ENCODE results near the gene TBC1D12. TPM values are rescaled to one million over a fixed set of nuclear protein-coding genes. Genes with fewer than 3 reads are reported as not detected.

TBC1D12 gene
- total and polyA plus RNA-seq, 2 donors (not counting 3 experiments of a cell fraction or from before 2014, with no cell fraction given): 2.9 to 7.3 TPM

DNA sequence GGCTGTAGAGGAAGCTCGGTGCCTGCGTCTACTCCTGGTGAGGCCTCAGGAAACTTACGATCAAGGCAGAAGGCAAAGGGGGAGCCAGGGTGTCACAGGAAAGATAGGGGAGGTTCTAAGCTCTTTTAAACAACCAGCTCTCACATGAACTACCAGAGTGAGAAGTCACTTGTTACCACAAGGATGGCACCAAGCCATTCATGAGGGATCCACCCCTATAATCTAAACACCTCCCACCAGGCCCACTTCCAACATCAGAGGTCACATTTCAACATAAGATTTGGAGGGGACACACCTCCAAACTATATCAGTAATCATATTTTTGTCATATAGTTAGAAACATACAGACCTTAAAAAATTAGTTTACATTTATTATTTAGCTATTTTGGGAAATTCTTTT, 49.0 kb upstream of the TBC1D12 start:
- ChIA-PET CTCF (interaction anchor here (0.7 to 3.0 kb wide), 6 partner anchors 9 to 91 kb away, joined by 3 to 27 read pairs (median 4); partner anchors contain the start of gene NOC3L), POLR2A (no interaction called here)
- Histone ChIP-seq H3K4me2 (ENCODE audit: insufficient read depth, low read length) (no peak overlapping the region), H3K36me3 (ENCODE audit: control insufficient read depth in 2 of 2, extremely low read depth in 1 of 2, insufficient read depth in 2 of 2, low read length in 2 of 2) (peaks cover 0 to 20% of the 10 kb centered on the region in 2 experiments), H3K27ac (ENCODE audit: insufficient read depth, low read depth, low read length) (no peak overlapping the region), H3K4me1 (ENCODE audit: control insufficient read depth, extremely low read depth, insufficient read depth, low read length) (no peaks in the 10 kb centered on the region), H3K9me1 (replicated peaks; ENCODE audit: control insufficient read depth, extremely low read depth, insufficient read depth, low read length) (no peaks in the 10 kb centered on the region), H3K27me3 (ENCODE audit: control insufficient read depth in 2 of 2, insufficient read depth in 2 of 2, low read length in 2 of 2) (no peaks in the 10 kb centered on the region), H3K9ac (replicated peaks; ENCODE audit: extremely low read depth, insufficient read depth, low read length) (no peak overlapping the region), H2AFZ (ENCODE audit: low read depth, low read length) (no peak overlapping the region), H4K20me1 (replicated peaks; ENCODE audit: control insufficient read depth, extremely low read depth, insufficient read depth, low read length) (no peaks in the 10 kb centered on the region), H3K79me2 (ENCODE audit: control insufficient read depth, insufficient read depth, low read length) (peaks cover 2% of the 10 kb centered on the region), H3K9me3 (replicated peaks; ENCODE audit: control insufficient read depth, insufficient read depth, low read length) (no peaks in the 10 kb centered on the region), H3K4me3 (replicated peaks in 1 of 3; ENCODE audit: insufficient read depth in 1 of 3, low read depth in 1 of 3, low read length in 3 of 3) (no peak overlapping the region)
- BruUV-seq (replicated peaks): no TSS peak
- no peak for FAIRE-seq
- dilution Hi-C loops (cut with MboI; ENCODE audit: extremely low pct_ligation_motif_present, low sequenced_read_pairs): no loop called here
- no peak for DNase-seq (ENCODE audit: low read depth, low spot score)
- intact Hi-C loops (cut with micrococcal nuclease): no loop called here
- TF ChIP-seq, protein P1, sequence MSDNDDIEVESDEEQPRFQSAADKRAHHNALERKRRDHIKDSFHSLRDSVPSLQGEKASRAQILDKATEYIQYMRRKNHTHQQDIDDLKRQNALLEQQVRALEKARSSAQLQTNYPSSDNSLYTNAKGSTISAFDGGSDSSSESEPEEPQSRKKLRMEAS (IDR thresholded peaks at IDR 0.05; ENCODE audit: insufficient read depth, insufficient read length): no peak
- TF ChIP-seq FOS (IDR thresholded peaks at IDR 0.05; ENCODE audit: borderline replicate concordance, insufficient read depth, low read length): no peak
- no peak for TF ChIP-seq GATA2 (IDR thresholded peaks at IDR 0.05; ENCODE audit: insufficient read depth, insufficient read length, low read depth, low read length)
- no peak for TF ChIP-seq EZH2 (IDR thresholded peaks at IDR 0.05; ENCODE audit: borderline replicate concordance, low read depth, low read length, severe bottlenecking)
- TF ChIP-seq POLR2A (IDR thresholded peaks at IDR 0.05; ENCODE audit: low read depth, low read length): no peak
- TF ChIP-seq MYC (IDR thresholded peaks at IDR 0.05; ENCODE audit: low read depth, low read length): no peak
- TF ChIP-seq, protein P2, sequence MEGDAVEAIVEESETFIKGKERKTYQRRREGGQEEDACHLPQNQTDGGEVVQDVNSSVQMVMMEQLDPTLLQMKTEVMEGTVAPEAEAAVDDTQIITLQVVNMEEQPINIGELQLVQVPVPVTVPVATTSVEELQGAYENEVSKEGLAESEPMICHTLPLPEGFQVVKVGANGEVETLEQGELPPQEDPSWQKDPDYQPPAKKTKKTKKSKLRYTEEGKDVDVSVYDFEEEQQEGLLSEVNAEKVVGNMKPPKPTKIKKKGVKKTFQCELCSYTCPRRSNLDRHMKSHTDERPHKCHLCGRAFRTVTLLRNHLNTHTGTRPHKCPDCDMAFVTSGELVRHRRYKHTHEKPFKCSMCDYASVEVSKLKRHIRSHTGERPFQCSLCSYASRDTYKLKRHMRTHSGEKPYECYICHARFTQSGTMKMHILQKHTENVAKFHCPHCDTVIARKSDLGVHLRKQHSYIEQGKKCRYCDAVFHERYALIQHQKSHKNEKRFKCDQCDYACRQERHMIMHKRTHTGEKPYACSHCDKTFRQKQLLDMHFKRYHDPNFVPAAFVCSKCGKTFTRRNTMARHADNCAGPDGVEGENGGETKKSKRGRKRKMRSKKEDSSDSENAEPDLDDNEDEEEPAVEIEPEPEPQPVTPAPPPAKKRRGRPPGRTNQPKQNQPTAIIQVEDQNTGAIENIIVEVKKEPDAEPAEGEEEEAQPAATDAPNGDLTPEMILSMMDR (IDR thresholded peaks at IDR 0.05; ENCODE audit: extremely low read depth in 1 of 2, insufficient read depth in 1 of 2, low read depth in 1 of 2, low read length in 2 of 2): no peak
- no peak for TF ChIP-seq JUN (IDR thresholded peaks at IDR 0.05; ENCODE audit: borderline replicate concordance, insufficient read depth, insufficient read length, low read depth)
- no peak for TF ChIP-seq POLR2AphosphoS5 (IDR thresholded peaks at IDR 0.05; ENCODE audit: insufficient read depth, low read depth, low read length)

Data from endothelial cell of umbilical vein (primary cell).